HL-60 (cell line): Measurements from ENCODE around the gene ALDH4A1.

Source experiments
- CTCF ChIP-seq: IDR thresholded peaks from one replicate; pipeline ENCODE4 v1.5.1; 2011; ENCODE audit warnings: low read length, control low read depth, inconsistent platforms; ENCODE audit not compliant: insufficient read depth
- GABPA ChIP-seq: IDR thresholded peaks from 2 replicates; pipeline ENCODE4 v1.6.1; 2012; ENCODE audit warnings: low read depth
- POLR2AphosphoS5 ChIP-seq: IDR thresholded peaks from 2 replicates; pipeline ENCODE4 v1.6.1; 2012; ENCODE audit warnings: low read depth
- REST ChIP-seq: IDR thresholded peaks from 2 replicates; pipeline ENCODE4 v1.6.1; 2012; ENCODE audit warnings: low read depth; ENCODE audit not compliant: insufficient replicate concordance
- SPI1 ChIP-seq: IDR thresholded peaks from 2 replicates; pipeline ENCODE4 v1.6.1; 2012; ENCODE audit warnings: low read depth, mild to moderate bottlenecking, borderline replicate concordance

- TF ChIP-seq REST = no peak
- TF ChIP-seq CTCF = no peak
- TF ChIP-seq POLR2AphosphoS5 = no peak
- no peak for TF ChIP-seq GABPA
- TF ChIP-seq SPI1 = no peak
Observed at GRCh38 chr1:18890706-18891425, 11.5 kb downstream of the ALDH4A1 start.
